Measurements from ENCODE around the gene PNKP. TPM values are rescaled to one million over a fixed set of nuclear protein-coding genes. Genes with fewer than 3 reads are reported as not detected.

The PNKP gene
- total and polyA plus RNA-seq, 7 donors, result 16.7 to 31.9 (median 21.7) TPM

- H3K4me1 ChIP-seq, result peaks cover 29% of the 10 kb centered on the region
- H3K36me3 ChIP-seq (ENCODE audit: insufficient read depth in 1 of 2, low read depth in 1 of 2), result peaks cover 3 to 44% of the 10 kb centered on the region in 2 donors
- no peak for TF ChIP-seq CTCF (IDR thresholded peaks at IDR 0.05)
- intact Hi-C loops (cut with DNase I), result loop anchor here in 1 of 2 donors (1.0 kb wide), 1 partner anchor 20 kb away; no protein-coding TSS in a partner anchor
- H3K27ac ChIP-seq, result peak overlapping the region; percentile 72
- H3K27me3 ChIP-seq (ENCODE audit: insufficient read depth in 3 of 3, low read length in 2 of 3), result no peaks in the 10 kb centered on the region
- DNase-seq, result no peak
- no peaks in the 10 kb centered on the region for H3K9me3 ChIP-seq
- no peak overlapping the region for H3K4me3 ChIP-seq
- WGBS, 3 donors, result 79 to 87% (median 79%) methylated on average over 17 of the region's 17 CpGs
- ATAC-seq, result no peak
Observed at GRCh38 chr19:49840736-49841249, 26.6 kb downstream of the PNKP start.

DNA sequence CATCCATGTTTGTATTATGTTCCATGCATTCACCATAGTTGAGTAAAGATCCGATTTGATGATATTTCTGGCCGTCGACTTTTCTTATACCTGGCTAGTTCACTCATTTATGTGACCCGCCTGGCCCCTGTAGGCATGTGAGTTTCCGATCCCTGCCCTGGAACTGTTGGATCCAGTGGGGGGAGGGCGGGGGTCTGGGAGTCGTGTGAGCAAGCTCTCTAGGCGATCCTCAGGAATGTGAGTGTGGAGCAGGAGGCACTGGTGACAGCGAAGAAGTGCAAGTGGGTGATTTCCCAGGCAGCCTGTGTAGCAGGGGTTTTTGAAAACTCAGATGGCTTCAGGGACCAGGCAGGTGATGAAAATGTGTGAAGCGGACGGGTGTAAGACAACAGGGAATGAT is 27.1 kb downstream of the PNKP start:
- Histone ChIP-seq H3K4me3 (no peak overlapping the region), H3K9me3 (no peaks in the 10 kb centered on the region), H3K27ac (peak overlapping the region; percentile 72), H3K4me1 (peaks cover 25% of the 10 kb centered on the region), H3K36me3 (ENCODE audit: insufficient read depth in 1 of 2, low read depth in 1 of 2) (peaks cover 3 to 48% of the 10 kb centered on the region in 2 donors), H3K27me3 (ENCODE audit: insufficient read depth in 3 of 3, low read length in 2 of 3) (no peaks in the 10 kb centered on the region)
- intact Hi-C loops (cut with DNase I), result no loop called here
- DNase-seq (no peak), ATAC-seq (no peak)
- 85 to 88% (median 86%) methylated on average over 11 of the region's 11 CpGs for WGBS, 3 donors
- no peak for TF ChIP-seq CTCF (IDR thresholded peaks at IDR 0.05)

DNA sequence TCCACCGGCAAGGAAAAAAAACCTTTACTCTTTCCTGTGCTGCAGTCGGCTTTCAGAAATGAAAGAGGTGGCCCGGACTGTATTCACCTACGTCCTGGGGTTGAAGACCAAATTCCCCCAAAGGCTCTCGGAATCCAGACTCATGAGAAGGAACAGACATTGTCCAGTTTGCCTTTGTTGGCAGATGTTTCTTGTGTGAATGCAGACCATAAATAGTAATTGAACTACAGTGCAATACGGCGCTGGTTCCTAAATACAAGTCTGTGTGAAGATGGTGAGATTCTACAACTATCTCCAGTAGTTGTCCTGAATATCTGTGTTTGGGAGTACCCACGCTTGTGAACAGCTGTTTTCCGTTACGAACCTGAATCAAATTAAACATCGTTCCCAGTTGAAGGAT is 27.7 kb downstream of the PNKP start:
- Histone ChIP-seq H3K36me3 (ENCODE audit: insufficient read depth in 1 of 2, low read depth in 1 of 2) (peaks cover 3 to 55% of the 10 kb centered on the region in 2 donors), H3K4me1 (peaks cover 18% of the 10 kb centered on the region), H3K27ac (peak overlapping the region; percentile 72), H3K9me3 (no peaks in the 10 kb centered on the region), H3K27me3 (ENCODE audit: insufficient read depth in 3 of 3, low read length in 2 of 3) (no peaks in the 10 kb centered on the region), H3K4me3 (no peak overlapping the region)
- 76 to 91% (median 82%) methylated on average over 11 of the region's 11 CpGs for WGBS, 3 donors
- intact Hi-C loops (cut with DNase I), result no loop called here
- DNase-seq (no peak), ATAC-seq (no peak)
- no peak for TF ChIP-seq CTCF (IDR thresholded peaks at IDR 0.05)

GRCh38 chr19:49838885-49839588 is 28.3 kb downstream of the PNKP start:
- intact Hi-C loops (cut with DNase I), result no loop called here
- H3K4me1 ChIP-seq, result peaks cover 21% of the 10 kb centered on the region
- WGBS, 3 donors, result 49 to 78% (median 62%) methylated on average over 18 of the region's 18 CpGs
- no peak for TF ChIP-seq CTCF (IDR thresholded peaks at IDR 0.05)
- no peaks in the 10 kb centered on the region for H3K27me3 ChIP-seq (ENCODE audit: insufficient read depth in 3 of 3, low read length in 2 of 3)
- H3K36me3 ChIP-seq (ENCODE audit: insufficient read depth in 1 of 2, low read depth in 1 of 2), result peaks cover 3 to 61% of the 10 kb centered on the region in 2 donors
- DNase-seq (no peak), ATAC-seq (peak in 3 of 4 donors; percentile 42 to 64 (median 62))
- H3K9me3 ChIP-seq, result no peaks in the 10 kb centered on the region
- peak overlapping the region; percentile 72 for H3K27ac ChIP-seq
- no peak overlapping the region for H3K4me3 ChIP-seq

Data from psoas muscle (tissue), 8 donors.